Stomach (tissue), 19 donors: ENCODE measurements around the gene HERPUD2. TPM values are rescaled to one million over a fixed set of nuclear protein-coding genes. Genes with fewer than 3 reads are reported as not detected.
A peak's percentile ranks its signal among the peaks of the same experiment; 100 is the strongest.

Experiments
- DNase-seq, 2 donors: peaks; one replicate each; pipeline versions ENCODE4 v3.0.0 to v3.0.0-alpha.2; 2013 to 2019
- H3K27ac ChIP-seq, 5 donors: fragments of 200-600 bp in 4 of 5; sonication (generic) in 4 of 5; one replicate each; pipeline ENCODE4 v1.5.1; 2013 to 2019; ENCODE audit warnings: mild to moderate bottlenecking in 1 of 5, moderate library complexity in 1 of 5
- H3K27me3 ChIP-seq, 3 donors: fragments of 200-600 bp; sonication (generic); one replicate each; pipeline ENCODE4 v1.5.1; 2017 to 2019; ENCODE audit warnings: mixed run types in 1 of 3
- H3K36me3 ChIP-seq, 4 donors: fragments of 200-600 bp; sonication (generic); 1 replicate in 3 of 4; 2 replicates in 1 of 4; pipeline ENCODE4 v1.5.1; 2016 to 2019
- H3K4me1 ChIP-seq, 4 donors: fragments of 200-600 bp; sonication (generic); one replicate each; pipeline ENCODE4 v1.5.1; 2016 to 2019
- H3K4me3 ChIP-seq, 4 donors: fragments of 200-600 bp; sonication (generic) in 3 of 4; one replicate each; pipeline ENCODE4 v1.5.1; 2016 to 2019; ENCODE audit warnings: mild to moderate bottlenecking in 1 of 4
- H3K9me3 ChIP-seq, 4 donors: fragments of 200-600 bp; sonication (generic); one replicate each; pipeline ENCODE4 v1.5.1; 2016 to 2019
- EP300 ChIP-seq: sonication (generic); formaldehyde crosslinking; IDR thresholded peaks from one replicate; pipeline ENCODE4 v1.6.1; 2017; ENCODE audit warnings: antibody characterized with exemption
- POLR2A ChIP-seq, 4 donors: fragments of 450-650 bp; IDR thresholded peaks; one replicate each; pipeline ENCODE4 v1.6.1; 2016; ENCODE audit warnings: antibody characterized with exemption in 4 of 4, control low read depth in 2 of 4, mild to moderate bottlenecking in 1 of 4, moderate library complexity in 1 of 4
- POLR2AphosphoS5 ChIP-seq, 3 donors: sonication (generic); formaldehyde crosslinking; IDR thresholded peaks; one replicate each; pipeline ENCODE4 v1.6.1; 2016; ENCODE audit warnings: antibody characterized with exemption in 3 of 3
- WGBS, 5 donors: extraction: QIAGEN DNeasy Blood & Tissue Kit in 3 of 5; methylation state at CpG; one replicate each; pipeline versions ENCODE4 v1.1.5 to v1.1.7; 2013 to 2018; 5-methylcytosine and 5-hydroxymethylcytosine counted together
- intact Hi-C: fragments of 100-400 bp; cut with DNase I; formaldehyde crosslinking; loops from one replicate; pipeline ENCODE4 v1.15.1; 2023; ENCODE audit warnings: low total_unique reads
- long read RNA-seq, 10 donors: transcript quantifications; one replicate each; lab custom pipeline, GENCODE V29; 2026
- polyA plus RNA-seq, 3 donors: library from polyadenylated mRNA; stranded (reverse); fragments of 200-250 nt; gene quantifications; one replicate each; pipeline ENCODE4 v1.2.3, GENCODE V29; 2013
- total RNA-seq, 5 donors: library from RNA; depleted of rRNA; stranded (reverse); fragments of >200 nt; gene quantifications; one replicate each; pipeline versions ENCODE4 v1.1.0 to v1.2.3, GENCODE V29; 2014 to 2016
- TF ChIP-seq, protein P1 (sequence below), 7 experiments: fragments of 450-650 bp in 4 of 7; fragments of 200-600 bp in 3 of 7; sonication (generic) in 3 of 7; IDR thresholded peaks; one replicate each; pipeline ENCODE4 v1.5.1; 2016 to 2019; ENCODE audit warnings: antibody characterized with exemption in 7 of 7, control low read depth in 2 of 7, mild to moderate bottlenecking in 1 of 7
- donor health status: healthy with polysubstance abuse.
- donor health status: Bipolar disorder and iron deficiency.
- donor health status: healthy.

The HERPUD2 gene, protein sequence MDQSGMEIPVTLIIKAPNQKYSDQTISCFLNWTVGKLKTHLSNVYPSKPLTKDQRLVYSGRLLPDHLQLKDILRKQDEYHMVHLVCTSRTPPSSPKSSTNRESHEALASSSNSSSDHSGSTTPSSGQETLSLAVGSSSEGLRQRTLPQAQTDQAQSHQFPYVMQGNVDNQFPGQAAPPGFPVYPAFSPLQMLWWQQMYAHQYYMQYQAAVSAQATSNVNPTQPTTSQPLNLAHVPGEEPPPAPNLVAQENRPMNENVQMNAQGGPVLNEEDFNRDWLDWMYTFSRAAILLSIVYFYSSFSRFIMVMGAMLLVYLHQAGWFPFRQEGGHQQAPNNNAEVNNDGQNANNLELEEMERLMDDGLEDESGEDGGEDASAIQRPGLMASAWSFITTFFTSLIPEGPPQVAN
- total RNA-seq (10 to 100 TPM in 3 of 5 donors, 1 to 10 TPM in 2; 1.4 to 26.7 (median 10.7) TPM), polyA plus RNA-seq (1 to 10 TPM; 7.1 to 9.9 (median 8.1) TPM)
- long read RNA-seq, donor 1, partial matches to known transcripts = 0 of 2 reads
- long read RNA-seq, donor 1, other reads (novel, unspliced or antisense) = 0 of 2 reads
- long read RNA-seq, donor 2, partial matches to known transcripts = 0 of 2 reads
- long read RNA-seq, donor 2, other reads (novel, unspliced or antisense) = 0 of 2 reads
- long read RNA-seq, donor 3, partial matches to known transcripts = 34 of 36 reads
- long read RNA-seq, donor 3, other reads (novel, unspliced or antisense) = 0 of 36 reads
- long read RNA-seq, donor 4, partial matches to known transcripts = 0 of 3 reads
- long read RNA-seq, donor 4, other reads (novel, unspliced or antisense) = 0 of 3 reads
- long read RNA-seq, donor 5, partial matches to known transcripts = 37 of 42 reads
- long read RNA-seq, donor 5, other reads (novel, unspliced or antisense) = 0 of 42 reads
- long read RNA-seq, donor 6, transcript HERPUD2-201 (9 exons, 2,474 nt) = major isoform, 7 of 27 reads
- long read RNA-seq, donor 6, partial matches to known transcripts = 17 of 27 reads
- long read RNA-seq, donor 6, other reads (novel, unspliced or antisense) = 0 of 27 reads
- long read RNA-seq, donor 7, partial matches to known transcripts = 40 of 41 reads
- long read RNA-seq, donor 7, other reads (novel, unspliced or antisense) = 0 of 41 reads
- long read RNA-seq, donor 8, partial matches to known transcripts = 0 of 2 reads
- long read RNA-seq, donor 8, other reads (novel, unspliced or antisense) = 0 of 2 reads
- long read RNA-seq, donor 9, partial matches to known transcripts = 15 of 16 reads
- long read RNA-seq, donor 9, other reads (novel, unspliced or antisense) = 0 of 16 reads
- long read RNA-seq, donor 10, partial matches to known transcripts = 21 of 22 reads
- long read RNA-seq, donor 10, other reads (novel, unspliced or antisense) = 0 of 22 reads

DNA sequence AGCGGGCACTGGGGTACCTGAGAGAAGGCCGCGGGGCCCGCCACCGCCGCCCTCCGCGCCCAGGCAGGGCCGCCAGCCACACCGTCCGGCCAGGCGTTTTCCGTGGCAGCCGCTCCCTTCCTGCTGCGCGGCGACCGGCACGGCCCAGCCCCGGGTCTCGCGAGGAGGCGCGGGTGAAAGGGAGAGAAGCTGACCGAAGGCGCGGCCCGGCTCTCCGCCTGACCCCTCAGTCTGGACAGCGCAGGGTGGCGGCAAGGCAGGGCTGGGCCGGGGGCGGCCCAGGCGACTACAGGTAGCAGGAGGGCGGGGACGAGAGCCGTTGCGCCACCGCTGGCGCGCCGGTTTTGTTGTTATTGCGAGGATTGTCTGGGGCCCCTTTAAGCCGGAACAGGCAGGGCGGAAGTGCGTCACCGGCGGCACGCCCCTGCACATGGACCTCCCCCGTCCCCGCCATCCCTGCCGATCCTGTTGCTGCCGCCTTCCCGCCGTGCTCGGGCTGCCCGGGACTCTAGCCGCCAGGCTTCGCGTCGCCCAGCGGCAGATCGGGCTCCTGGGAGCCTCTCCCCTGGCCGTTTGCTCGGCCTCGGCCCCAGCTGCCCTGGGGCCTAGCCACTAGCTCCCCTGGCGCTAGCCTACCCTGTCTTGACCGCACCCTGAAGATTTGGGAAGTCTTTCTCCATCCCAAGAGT lies at the start of gene HERPUD2:
TSS of gene HERPUD2 (minus strand) at position 352 of the 689 bp plus-strand sequence. CDS start 805 bp downstream, outside the sequence.
- no peaks in the 10 kb centered on the region for H3K27me3 ChIP-seq

DNA sequence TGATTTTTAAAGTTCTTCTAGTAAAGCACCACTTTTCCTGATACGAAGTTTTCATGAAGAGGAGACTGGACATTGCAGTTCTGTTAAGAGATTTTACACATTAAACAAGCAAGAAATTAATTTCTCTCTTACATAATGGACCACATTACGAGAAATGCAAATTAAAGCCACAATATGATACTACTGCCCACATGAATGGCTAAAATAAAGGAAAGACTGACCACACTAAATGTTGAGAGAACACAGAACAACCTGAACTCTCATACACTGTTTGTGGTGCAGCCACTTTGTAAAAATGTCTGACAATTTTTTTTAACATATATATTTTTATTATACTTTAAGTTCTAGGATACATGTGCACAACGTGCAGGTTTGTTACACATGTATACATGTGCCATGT lies 44.0 kb upstream of the HERPUD2 start:
- 89 to 95% (median 93%) methylated on average over 3 of the region's 3 CpGs for WGBS, 5 donors
- DNase-seq = no peak
- TF ChIP-seq, protein P1, sequence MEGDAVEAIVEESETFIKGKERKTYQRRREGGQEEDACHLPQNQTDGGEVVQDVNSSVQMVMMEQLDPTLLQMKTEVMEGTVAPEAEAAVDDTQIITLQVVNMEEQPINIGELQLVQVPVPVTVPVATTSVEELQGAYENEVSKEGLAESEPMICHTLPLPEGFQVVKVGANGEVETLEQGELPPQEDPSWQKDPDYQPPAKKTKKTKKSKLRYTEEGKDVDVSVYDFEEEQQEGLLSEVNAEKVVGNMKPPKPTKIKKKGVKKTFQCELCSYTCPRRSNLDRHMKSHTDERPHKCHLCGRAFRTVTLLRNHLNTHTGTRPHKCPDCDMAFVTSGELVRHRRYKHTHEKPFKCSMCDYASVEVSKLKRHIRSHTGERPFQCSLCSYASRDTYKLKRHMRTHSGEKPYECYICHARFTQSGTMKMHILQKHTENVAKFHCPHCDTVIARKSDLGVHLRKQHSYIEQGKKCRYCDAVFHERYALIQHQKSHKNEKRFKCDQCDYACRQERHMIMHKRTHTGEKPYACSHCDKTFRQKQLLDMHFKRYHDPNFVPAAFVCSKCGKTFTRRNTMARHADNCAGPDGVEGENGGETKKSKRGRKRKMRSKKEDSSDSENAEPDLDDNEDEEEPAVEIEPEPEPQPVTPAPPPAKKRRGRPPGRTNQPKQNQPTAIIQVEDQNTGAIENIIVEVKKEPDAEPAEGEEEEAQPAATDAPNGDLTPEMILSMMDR (IDR thresholded peaks at IDR 0.05) = no peak
- TF ChIP-seq POLR2A (IDR thresholded peaks at IDR 0.05) (no peak), POLR2AphosphoS5 (IDR thresholded peaks at IDR 0.05) (no peak), EP300 (no peak)
- H3K4me3 ChIP-seq = no peak overlapping the region
- no peak overlapping the region for H3K27ac ChIP-seq
- intact Hi-C loops = no loop called here
- no peaks in the 10 kb centered on the region for H3K27me3 ChIP-seq
- H3K4me1 ChIP-seq = peaks cover 0 to 5% (median 0%) of the 10 kb centered on the region in 4 donors
- no peaks in the 10 kb centered on the region for H3K9me3 ChIP-seq
- no peaks in the 10 kb centered on the region for H3K36me3 ChIP-seq

More for the DNA sequence above, at the start of gene HERPUD2:
- peak within 1 kb of the TSS; percentile 93 to 99 (median 98) for H3K27ac ChIP-seq
- TF ChIP-seq EP300 (no peak), POLR2A (IDR thresholded peaks at IDR 0.05) (peak in 2 of 4 donors; percentile 73 to 75), POLR2AphosphoS5 (IDR thresholded peaks at IDR 0.05) (peak; percentile 92 to 96 (median 94))
- TF ChIP-seq, protein P1 (IDR thresholded peaks at IDR 0.05) = peak in 1 of 7 experiments; percentile 4
- H3K9me3 ChIP-seq = no peaks in the 10 kb centered on the region
- 0% methylated on average over 5 to 67 of the region's 68 CpGs for WGBS, 5 donors
- peak; percentile 97 to 98 for DNase-seq
- no peaks in the 10 kb centered on the region for H3K36me3 ChIP-seq
- H3K4me3 ChIP-seq = peak within 1 kb of the TSS; percentile 83 to 98 (median 94)
- intact Hi-C loops = no loop called here
- H3K4me1 ChIP-seq = peaks cover 24 to 64% (median 51%) of the 10 kb centered on the region in 4 donors

DNA sequence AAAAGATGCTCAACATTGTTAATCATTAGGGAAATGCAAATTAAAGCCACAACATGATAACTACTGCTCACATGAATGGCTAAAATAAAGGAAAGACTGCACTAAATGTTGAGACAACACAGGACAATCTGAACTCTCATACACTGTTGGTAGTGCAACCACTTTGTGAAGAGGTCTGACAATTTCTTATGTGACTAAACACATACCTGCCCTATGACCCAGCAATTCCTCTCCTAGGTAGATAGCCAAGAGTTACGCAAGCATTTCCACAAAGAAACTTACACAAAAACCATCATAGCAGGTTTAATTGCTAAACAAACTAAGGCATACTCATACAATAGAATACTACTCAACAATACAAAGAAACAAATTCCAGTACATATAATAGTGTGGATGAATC lies 41.8 kb upstream of the HERPUD2 start:
- Histone ChIP-seq H3K9me3 (no peaks in the 10 kb centered on the region), H3K27ac (no peak overlapping the region), H3K36me3 (no peaks in the 10 kb centered on the region), H3K4me1 (peaks cover 0 to 6% (median 0%) of the 10 kb centered on the region in 4 donors), H3K4me3 (no peak overlapping the region), H3K27me3 (no peaks in the 10 kb centered on the region)
- no peak for DNase-seq
- 79 to 100% (median 89%) methylated on average over 1 of the region's 1 CpG for WGBS, 5 donors
- TF ChIP-seq EP300 (no peak), POLR2A (IDR thresholded peaks at IDR 0.05) (no peak), POLR2AphosphoS5 (IDR thresholded peaks at IDR 0.05) (no peak)
- TF ChIP-seq, protein P1 (IDR thresholded peaks at IDR 0.05) = no peak
- intact Hi-C loops = no loop called here
